C4-2B (cell line): Measurements from ENCODE around the gene TNS1.
"Not testable (repeated sequence)": the region's sequence is repeated elsewhere in the genome, so short reads cannot be mapped to it uniquely, and the experiment has no call there.

Source experiments
- H3K27ac ChIP-seq: fragments of 450-650 bp; 2 replicates; pipeline ENCODE4 v1.5.1; 2017
- CTCF ChIP-seq: fragments of 450-650 bp; conservative IDR thresholded peaks from 2 replicates; pipeline ENCODE4 v1.5.1; 2017; ENCODE audit warnings: mild to moderate bottlenecking
- ZFX ChIP-seq: fragments of 450-650 bp; IDR thresholded peaks from 2 replicates; pipeline ENCODE4 v1.6.1; 2017

Gene TNS1

GRCh38 chr2:218020281-218020680 is 17.5 kb upstream of the TNS1 start:
- H3K27ac ChIP-seq, result no peak overlapping the region
- no peak for TF ChIP-seq ZFX
- no peak for TF ChIP-seq CTCF

GRCh38 chr2:218019411-218020060 is 16.7 kb upstream of the TNS1 start:
- no peak overlapping the region for H3K27ac ChIP-seq
- TF ChIP-seq CTCF (no peak), ZFX (no peak)

- not testable (repeated sequence) for H3K27ac ChIP-seq
These were observed 16.0 kb upstream of the TNS1 start for GRCh38 chr2:218018842-218019125.

- no peak for TF ChIP-seq ZFX
- TF ChIP-seq CTCF, result no peak
- H3K27ac ChIP-seq, result peak overlapping the region; percentile 24; the same call in 1 of the 2 replicates
These were observed 14.6 kb upstream of the TNS1 start for GRCh38 chr2:218017211-218018053.

GRCh38 chr2:218016810-218017209 is 14.0 kb upstream of the TNS1 start:
- peak overlapping the region; percentile 24; the same call in 1 of the 2 replicates for H3K27ac ChIP-seq
- TF ChIP-seq ZFX (no peak), CTCF (no peak)

GRCh38 chr2:218015586-218016521 is 13.1 kb upstream of the TNS1 start:
- no peak overlapping the region for H3K27ac ChIP-seq

More at GRCh38 chr2:218015586-218016521, 13.1 kb upstream of the TNS1 start:
- no peak for TF ChIP-seq CTCF
- TF ChIP-seq ZFX, result no peak
